ENCODE measurements around the gene SPSB1. TPM values are rescaled to one million over a fixed set of nuclear protein-coding genes. Genes with fewer than 3 reads are reported as not detected.

The SPSB1 gene
- total RNA-seq, 1 donor from 2014 or later, result 78.6 TPM

- Mint-ChIP-seq H3K4me1 (ENCODE audit: low read depth, unreplicated experiment) (peaks cover 54% of the 10 kb centered on the region), H3K9me3 (ENCODE audit: unreplicated experiment) (peaks cover 5% of the 10 kb centered on the region), H3K27ac (ENCODE audit: unreplicated experiment) (peak overlapping the region; percentile 1), H3K4me3 (ENCODE audit: unreplicated experiment) (no peak overlapping the region), H3K27me3 (ENCODE audit: unreplicated experiment) (peaks cover 11% of the 10 kb centered on the region), H3K36me3 (ENCODE audit: unreplicated experiment) (no peaks in the 10 kb centered on the region)
- TF ChIP-seq, protein P1, sequence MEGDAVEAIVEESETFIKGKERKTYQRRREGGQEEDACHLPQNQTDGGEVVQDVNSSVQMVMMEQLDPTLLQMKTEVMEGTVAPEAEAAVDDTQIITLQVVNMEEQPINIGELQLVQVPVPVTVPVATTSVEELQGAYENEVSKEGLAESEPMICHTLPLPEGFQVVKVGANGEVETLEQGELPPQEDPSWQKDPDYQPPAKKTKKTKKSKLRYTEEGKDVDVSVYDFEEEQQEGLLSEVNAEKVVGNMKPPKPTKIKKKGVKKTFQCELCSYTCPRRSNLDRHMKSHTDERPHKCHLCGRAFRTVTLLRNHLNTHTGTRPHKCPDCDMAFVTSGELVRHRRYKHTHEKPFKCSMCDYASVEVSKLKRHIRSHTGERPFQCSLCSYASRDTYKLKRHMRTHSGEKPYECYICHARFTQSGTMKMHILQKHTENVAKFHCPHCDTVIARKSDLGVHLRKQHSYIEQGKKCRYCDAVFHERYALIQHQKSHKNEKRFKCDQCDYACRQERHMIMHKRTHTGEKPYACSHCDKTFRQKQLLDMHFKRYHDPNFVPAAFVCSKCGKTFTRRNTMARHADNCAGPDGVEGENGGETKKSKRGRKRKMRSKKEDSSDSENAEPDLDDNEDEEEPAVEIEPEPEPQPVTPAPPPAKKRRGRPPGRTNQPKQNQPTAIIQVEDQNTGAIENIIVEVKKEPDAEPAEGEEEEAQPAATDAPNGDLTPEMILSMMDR (IDR thresholded peaks at IDR 0.05; ENCODE audit: partially characterized antibody, unreplicated experiment), result no peak
- no peak for DNase-seq
Measured at GRCh38 chr1:9311479-9311878, 18.8 kb downstream of the SPSB1 start.

- peaks cover 10% of the 10 kb centered on the region for H3K27me3 Mint-ChIP-seq (ENCODE audit: unreplicated experiment)
- H3K9me3 Mint-ChIP-seq (ENCODE audit: unreplicated experiment), result peaks cover 8% of the 10 kb centered on the region
- H3K4me1 Mint-ChIP-seq (ENCODE audit: low read depth, unreplicated experiment), result peaks cover 54% of the 10 kb centered on the region
- DNase-seq, result no peak
- TF ChIP-seq, protein P1 (IDR thresholded peaks at IDR 0.05; ENCODE audit: partially characterized antibody, unreplicated experiment), result no peak
- H3K36me3 Mint-ChIP-seq (ENCODE audit: unreplicated experiment), result no peaks in the 10 kb centered on the region
- H3K4me3 Mint-ChIP-seq (ENCODE audit: unreplicated experiment), result no peak overlapping the region
- no peak overlapping the region for H3K27ac Mint-ChIP-seq (ENCODE audit: unreplicated experiment)
Measured at GRCh38 chr1:9312168-9312720, 19.6 kb downstream of the SPSB1 start.

- no peak overlapping the region for H3K4me3 Mint-ChIP-seq (ENCODE audit: unreplicated experiment)
- peaks cover 9% of the 10 kb centered on the region for H3K9me3 Mint-ChIP-seq (ENCODE audit: unreplicated experiment)
- H3K27me3 Mint-ChIP-seq (ENCODE audit: unreplicated experiment), result peaks cover 9% of the 10 kb centered on the region
- no peak overlapping the region for H3K27ac Mint-ChIP-seq (ENCODE audit: unreplicated experiment)
- no peak for DNase-seq
- TF ChIP-seq, protein P1 (IDR thresholded peaks at IDR 0.05; ENCODE audit: partially characterized antibody, unreplicated experiment), result no peak
- no peaks in the 10 kb centered on the region for H3K36me3 Mint-ChIP-seq (ENCODE audit: unreplicated experiment)
- H3K4me1 Mint-ChIP-seq (ENCODE audit: low read depth, unreplicated experiment), result peaks cover 50% of the 10 kb centered on the region
Measured at GRCh38 chr1:9313576-9313975, 20.9 kb downstream of the SPSB1 start.

DNA sequence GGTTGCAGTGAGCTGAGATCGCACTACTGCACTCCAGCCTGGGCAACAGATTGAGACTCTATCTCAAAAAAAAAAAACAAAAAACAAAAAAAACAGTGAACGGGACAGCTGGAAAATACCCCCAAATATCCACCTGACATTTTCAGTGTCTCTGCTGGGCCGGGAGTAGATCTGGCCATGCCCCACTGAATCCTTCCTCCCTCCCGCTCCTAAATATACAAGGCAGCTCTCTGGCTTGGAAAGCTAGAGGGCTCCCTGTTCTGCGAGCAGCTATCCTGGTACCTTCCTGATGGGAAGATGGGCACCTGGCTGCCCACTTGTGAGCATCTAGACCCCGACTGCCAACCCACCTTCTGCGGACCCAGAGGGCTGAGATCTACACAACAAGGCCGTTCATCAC, 21.4 kb downstream of the SPSB1 start:
- H3K27me3 Mint-ChIP-seq (ENCODE audit: unreplicated experiment), result peaks cover 9% of the 10 kb centered on the region
- peak overlapping the region; percentile 20 for H3K27ac Mint-ChIP-seq (ENCODE audit: unreplicated experiment)
- peaks cover 47% of the 10 kb centered on the region for H3K4me1 Mint-ChIP-seq (ENCODE audit: low read depth, unreplicated experiment)

More for the DNA sequence above, 21.4 kb downstream of the SPSB1 start:
- Mint-ChIP-seq H3K9me3 (ENCODE audit: unreplicated experiment) (peaks cover 9% of the 10 kb centered on the region), H3K4me3 (ENCODE audit: unreplicated experiment) (no peak overlapping the region), H3K36me3 (ENCODE audit: unreplicated experiment) (no peaks in the 10 kb centered on the region)
- DNase-seq, result no peak
- TF ChIP-seq, protein P1 (IDR thresholded peaks at IDR 0.05; ENCODE audit: partially characterized antibody, unreplicated experiment), result no peak
